NCI-H82 (cell line): ENCODE data around the gene TMED8.
"Not testable (repeated sequence)": the region's sequence is repeated elsewhere in the genome, so short reads cannot be mapped to it uniquely, and the experiment has no call there.

Experiments
- DNase-seq: peaks from one replicate; lab custom pipeline; 2025; lab: John Stamatoyannopoulos, UW

TMED8 gene

GRCh38 chr14:77376771-77377501, at the start of gene TMED8, which contains the start of gene SAMD15:
Gene TMED8 (minus strand): TSS chr14:77377094. CDS start chr14:77377053, 41 bp downstream.
Gene SAMD15 (plus strand): TSS chr14:77377379. CDS start chr14:77377419, 40 bp downstream.
- peak; percentile 89 for DNase-seq

GRCh38 chr14:77426396-77426795, 49.5 kb upstream of the TMED8 start:
- no peak for DNase-seq

GRCh38 chr14:77424862-77425261, 48.0 kb upstream of the TMED8 start:
- DNase-seq = no peak

- no peak for DNase-seq
Measured at GRCh38 chr14:77423423-77423822, 46.5 kb upstream of the TMED8 start, which contains the start of gene NOXRED1. Gene NOXRED1 (minus strand): TSS chr14:77423523. CDS start chr14:77422889, 634 bp downstream.

- no peak for DNase-seq
Measured at GRCh38 chr14:77421201-77421600, 44.3 kb upstream of the TMED8 start.

- no peak for DNase-seq
Measured at GRCh38 chr14:77416836-77417235, 39.9 kb upstream of the TMED8 start.

GRCh38 chr14:77416098-77416497, 39.2 kb upstream of the TMED8 start:
- DNase-seq = not testable (repeated sequence)

GRCh38 chr14:77415403-77416030, 38.6 kb upstream of the TMED8 start:
- not testable (repeated sequence) for DNase-seq

GRCh38 chr14:77409131-77409533, 32.2 kb upstream of the TMED8 start:
- peak; percentile 52 for DNase-seq

- DNase-seq = no peak
Measured at GRCh38 chr14:77407158-77407557, 30.3 kb upstream of the TMED8 start.

- no peak for DNase-seq
Measured at GRCh38 chr14:77406718-77407117, 29.8 kb upstream of the TMED8 start.

- no peak for DNase-seq
Measured at GRCh38 chr14:77406086-77406485, 29.2 kb upstream of the TMED8 start.

GRCh38 chr14:77403768-77404167, 26.9 kb upstream of the TMED8 start:
- DNase-seq = no peak

GRCh38 chr14:77400216-77400615, 23.3 kb upstream of the TMED8 start:
- DNase-seq = no peak

- DNase-seq = no peak
Measured at GRCh38 chr14:77390188-77390587, 13.3 kb upstream of the TMED8 start.

- DNase-seq = no peak
Measured at GRCh38 chr14:77378701-77379100, 1.8 kb upstream of the TMED8 start.

GRCh38 chr14:77377502-77377844, 579 bp upstream of the TMED8 start:
- no peak for DNase-seq

- DNase-seq = peak; percentile 51
Measured at GRCh38 chr14:77375973-77376770, 722 bp downstream of the TMED8 start.

- DNase-seq = peak; percentile 38
Measured at GRCh38 chr14:77375164-77375950, 1.5 kb downstream of the TMED8 start.

GRCh38 chr14:77372304-77372841, 4.5 kb downstream of the TMED8 start:
- peak; percentile 20 for DNase-seq

GRCh38 chr14:77369285-77369684, 7.6 kb downstream of the TMED8 start:
- no peak for DNase-seq

GRCh38 chr14:77364146-77364545, 12.7 kb downstream of the TMED8 start:
- DNase-seq = no peak
